GM10266 (cell line): ENCODE data around the gene SOD2.
"Not testable (repeated sequence)": the region's sequence is repeated elsewhere in the genome, so short reads cannot be mapped to it uniquely, and the experiment has no call there.

Source experiments
- DNase-seq: peaks from one replicate; pipeline ENCODE4 v3.0.0; 2012; ENCODE audit errors: extremely low spot score
- CTCF ChIP-seq: IDR thresholded peaks from 2 replicates; pipeline ENCODE4 v1.5.1; 2012; ENCODE audit warnings: mild to moderate bottlenecking, low read depth; ENCODE audit not compliant: control insufficient read depth, insufficient read depth; ENCODE audit errors: missing control alignments

Gene SOD2

GRCh38 chr6:159715166-159715565 is 22.1 kb upstream of the SOD2 start:
- no peak for DNase-seq
- TF ChIP-seq CTCF = no peak

- TF ChIP-seq CTCF = no peak
- DNase-seq = no peak
Observed at GRCh38 chr6:159714404-159714803, 21.4 kb upstream of the SOD2 start.

GRCh38 chr6:159713984-159714383 is 20.9 kb upstream of the SOD2 start:
- DNase-seq = no peak
- TF ChIP-seq CTCF = no peak

- not testable (repeated sequence) for DNase-seq
Observed at GRCh38 chr6:159712389-159712788, 19.3 kb upstream of the SOD2 start.

- DNase-seq = not testable (repeated sequence)
Observed at GRCh38 chr6:159710603-159711002, 17.6 kb upstream of the SOD2 start.

GRCh38 chr6:159701413-159701999 is 8.5 kb upstream of the SOD2 start:
- TF ChIP-seq CTCF = no peak
- no peak for DNase-seq

- no peak for DNase-seq
- TF ChIP-seq CTCF = no peak
Observed at GRCh38 chr6:159700970-159701369, 7.9 kb upstream of the SOD2 start.

- TF ChIP-seq CTCF = no peak
- no peak for DNase-seq
Observed at GRCh38 chr6:159695984-159696383, 2.9 kb upstream of the SOD2 start.
